Suprapubic skin (tissue), 4 donors: Measurements from ENCODE around the gene DCLK2. TPM values are rescaled to one million over a fixed set of nuclear protein-coding genes. Genes with fewer than 3 reads are reported as not detected.
A peak's percentile ranks its signal among the peaks of the same experiment; 100 is the strongest.

ENCODE experiments used
- DNase-seq, 2 donors: peaks; one replicate each; pipeline ENCODE4 v3.0.0-alpha.2; 2019; ENCODE audit warnings: low spot score in 2 of 2
- H3K27ac ChIP-seq: fragments of 200-600 bp; sonication (generic); one replicate; pipeline ENCODE4 v1.5.1; 2019
- H3K27me3 ChIP-seq: fragments of 200-600 bp; sonication (generic); one replicate; pipeline ENCODE4 v1.5.1; 2019
- H3K36me3 ChIP-seq: fragments of 200-600 bp; sonication (generic); one replicate; pipeline ENCODE4 v1.5.1; 2019
- H3K4me1 ChIP-seq: fragments of 200-600 bp; sonication (generic); one replicate; pipeline ENCODE4 v1.5.1; 2019
- H3K4me3 ChIP-seq: fragments of 200-600 bp; sonication (generic); one replicate; pipeline ENCODE4 v1.5.1; 2019; ENCODE audit warnings: mild to moderate bottlenecking
- H3K9me3 ChIP-seq: fragments of 200-600 bp; sonication (generic); one replicate; pipeline ENCODE4 v1.5.1; 2019
- EP300 ChIP-seq: sonication (generic); formaldehyde crosslinking; IDR thresholded peaks from one replicate; pipeline ENCODE4 v1.6.1; 2017; ENCODE audit warnings: antibody characterized with exemption
- POLR2A ChIP-seq, 2 donors: fragments of 450-650 bp; IDR thresholded peaks; one replicate each; pipeline ENCODE4 v1.6.1; 2017; ENCODE audit warnings: antibody characterized with exemption in 2 of 2, mild to moderate bottlenecking in 2 of 2, moderate library complexity in 2 of 2
- POLR2AphosphoS5 ChIP-seq, 3 donors: sonication (generic); formaldehyde crosslinking; IDR thresholded peaks; one replicate each; pipeline ENCODE4 v1.6.1; 2017; ENCODE audit warnings: antibody characterized with exemption in 3 of 3
- WGBS: methylation state at CpG from one replicate; pipeline ENCODE4 v1.1.5; 2018; 5-methylcytosine and 5-hydroxymethylcytosine counted together
- total RNA-seq, 4 donors: library from RNA; depleted of rRNA; stranded (reverse); fragments of >200 nt; gene quantifications; one replicate each; pipeline ENCODE4 v1.1.0, GENCODE V29; 2016
- TF ChIP-seq, protein P1 (sequence below), 2 donors: fragments of 200-600 bp in 1 of 2; fragments of 450-650 bp in 1 of 2; sonication (generic) in 1 of 2; IDR thresholded peaks; one replicate each; pipeline ENCODE4 v1.5.1; 2016 to 2019; ENCODE audit warnings: antibody characterized with exemption in 2 of 2, mild to moderate bottlenecking in 1 of 2, moderate library complexity in 1 of 2

Gene DCLK2
- total RNA-seq, 4 donors from 2014 or later: 0.57 to 3.6 (median 1.9) TPM

DNA sequence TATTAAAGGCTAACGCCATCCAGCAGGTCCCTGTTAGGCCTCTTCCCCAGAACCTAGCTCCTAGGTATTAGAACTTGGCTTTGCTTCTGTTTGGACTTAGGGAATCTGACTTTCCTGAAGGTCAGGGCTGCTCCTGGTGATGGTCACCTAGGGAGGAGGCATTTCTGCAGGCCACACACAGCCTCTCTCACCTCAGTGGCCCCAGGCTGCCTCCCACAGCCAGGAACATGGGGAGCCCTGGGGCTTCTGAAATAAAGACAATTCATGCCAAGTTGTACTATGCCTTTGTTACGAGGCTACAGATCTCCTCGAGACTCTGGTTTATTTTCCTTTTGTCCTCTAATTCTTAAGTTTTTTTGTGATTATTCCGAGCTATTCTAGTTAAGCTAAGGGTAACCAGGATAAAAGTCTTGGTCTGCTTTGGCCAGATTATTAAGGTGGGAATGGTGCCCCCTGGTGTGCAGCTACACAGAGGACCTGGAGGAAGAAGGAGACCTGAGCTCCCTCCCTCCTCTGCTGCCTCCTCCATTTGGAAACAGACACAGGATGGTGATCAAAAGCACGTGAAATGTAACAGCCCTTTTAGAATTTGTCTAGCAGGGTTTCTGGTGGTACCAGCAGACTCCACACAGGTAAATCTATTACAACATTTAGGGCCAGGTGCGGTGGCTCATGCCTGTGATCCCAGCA lies 131.0 kb downstream of the DCLK2 start:
- DNase-seq: no peak
- Histone ChIP-seq H3K36me3 (no peaks in the 10 kb centered on the region), H3K9me3 (no peaks in the 10 kb centered on the region), H3K27ac (no peak overlapping the region), H3K4me1 (peaks cover 8% of the 10 kb centered on the region), H3K4me3 (no peak overlapping the region), H3K27me3 (no peaks in the 10 kb centered on the region)
- TF ChIP-seq, protein P1, sequence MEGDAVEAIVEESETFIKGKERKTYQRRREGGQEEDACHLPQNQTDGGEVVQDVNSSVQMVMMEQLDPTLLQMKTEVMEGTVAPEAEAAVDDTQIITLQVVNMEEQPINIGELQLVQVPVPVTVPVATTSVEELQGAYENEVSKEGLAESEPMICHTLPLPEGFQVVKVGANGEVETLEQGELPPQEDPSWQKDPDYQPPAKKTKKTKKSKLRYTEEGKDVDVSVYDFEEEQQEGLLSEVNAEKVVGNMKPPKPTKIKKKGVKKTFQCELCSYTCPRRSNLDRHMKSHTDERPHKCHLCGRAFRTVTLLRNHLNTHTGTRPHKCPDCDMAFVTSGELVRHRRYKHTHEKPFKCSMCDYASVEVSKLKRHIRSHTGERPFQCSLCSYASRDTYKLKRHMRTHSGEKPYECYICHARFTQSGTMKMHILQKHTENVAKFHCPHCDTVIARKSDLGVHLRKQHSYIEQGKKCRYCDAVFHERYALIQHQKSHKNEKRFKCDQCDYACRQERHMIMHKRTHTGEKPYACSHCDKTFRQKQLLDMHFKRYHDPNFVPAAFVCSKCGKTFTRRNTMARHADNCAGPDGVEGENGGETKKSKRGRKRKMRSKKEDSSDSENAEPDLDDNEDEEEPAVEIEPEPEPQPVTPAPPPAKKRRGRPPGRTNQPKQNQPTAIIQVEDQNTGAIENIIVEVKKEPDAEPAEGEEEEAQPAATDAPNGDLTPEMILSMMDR (IDR thresholded peaks at IDR 0.05): peak in 1 of 2 donors; percentile 20
- no peak for TF ChIP-seq POLR2AphosphoS5 (IDR thresholded peaks at IDR 0.05)
- 84% methylated on average over 6 of the region's 6 CpGs for WGBS

DNA sequence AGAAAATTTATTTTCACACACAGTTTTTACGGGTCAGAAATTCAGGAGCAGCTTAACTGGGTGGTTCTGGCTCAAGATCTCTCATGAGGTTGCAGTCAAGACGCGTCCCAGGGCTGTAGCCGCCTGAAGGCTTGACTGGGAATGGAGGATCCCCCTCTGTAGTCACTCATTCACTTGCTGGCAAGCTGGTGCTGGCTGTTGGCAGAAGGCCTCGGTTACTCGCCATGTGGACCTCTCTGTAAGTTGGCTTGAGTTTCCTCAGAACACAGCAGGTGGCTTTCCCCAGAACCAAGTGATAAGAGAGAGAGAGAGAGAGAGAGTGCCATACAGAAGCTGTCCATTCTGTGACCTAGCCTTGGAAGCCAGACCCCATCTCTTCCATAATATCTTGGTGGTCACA lies 132.8 kb downstream of the DCLK2 start:
- Histone ChIP-seq H3K27me3 (no peaks in the 10 kb centered on the region), H3K4me3 (no peak overlapping the region), H3K27ac (no peak overlapping the region), H3K36me3 (no peaks in the 10 kb centered on the region), H3K9me3 (no peaks in the 10 kb centered on the region), H3K4me1 (peaks cover 8% of the 10 kb centered on the region)
- TF ChIP-seq POLR2A (IDR thresholded peaks at IDR 0.05) (no peak), EP300 (no peak), POLR2AphosphoS5 (IDR thresholded peaks at IDR 0.05) (no peak)
- TF ChIP-seq, protein P1 (IDR thresholded peaks at IDR 0.05): no peak
- DNase-seq: no peak
- 57% methylated on average over 6 of the region's 6 CpGs for WGBS

DNA sequence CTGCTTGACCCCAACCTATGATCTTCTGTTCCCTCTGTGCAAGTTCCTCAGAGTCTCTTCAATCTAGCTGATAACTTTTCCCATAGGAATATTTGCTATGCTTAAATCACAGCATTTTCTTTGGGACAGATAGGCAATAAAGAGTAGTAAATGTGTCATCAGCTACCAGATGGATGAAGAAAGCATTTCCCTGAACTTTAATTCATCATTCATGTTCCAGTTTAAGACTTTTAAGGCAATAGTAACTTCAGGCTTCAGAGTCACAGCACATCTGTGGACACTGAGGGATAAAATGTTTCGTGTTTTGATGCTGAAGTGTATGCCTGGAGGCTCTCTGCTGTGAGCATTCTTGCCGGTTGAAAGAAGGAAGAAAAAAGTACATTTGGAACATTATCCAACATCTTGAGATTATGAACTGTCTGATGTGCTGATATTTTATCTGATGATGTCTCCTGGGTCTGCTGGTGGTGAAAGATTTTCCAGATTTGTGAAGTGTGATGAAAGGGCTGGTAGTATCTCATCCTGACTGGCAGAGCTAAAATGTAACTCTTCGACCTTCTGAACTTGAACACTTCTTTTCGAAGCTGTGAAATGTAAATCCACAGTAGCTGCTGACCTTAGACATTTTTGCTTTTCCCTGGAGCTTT lies 133.7 kb downstream of the DCLK2 start:
- no peak for DNase-seq
- no peaks in the 10 kb centered on the region for H3K9me3 ChIP-seq
- WGBS: 61% methylated on average over 4 of the region's 4 CpGs
- no peak overlapping the region for H3K4me3 ChIP-seq
- no peak for TF ChIP-seq EP300
- no peak for TF ChIP-seq POLR2A (IDR thresholded peaks at IDR 0.05)
- TF ChIP-seq, protein P1 (IDR thresholded peaks at IDR 0.05): no peak
- TF ChIP-seq POLR2AphosphoS5 (IDR thresholded peaks at IDR 0.05): no peak
- no peak overlapping the region for H3K27ac ChIP-seq
- peaks cover 12% of the 10 kb centered on the region for H3K4me1 ChIP-seq
- no peaks in the 10 kb centered on the region for H3K27me3 ChIP-seq
- no peaks in the 10 kb centered on the region for H3K36me3 ChIP-seq

DNA sequence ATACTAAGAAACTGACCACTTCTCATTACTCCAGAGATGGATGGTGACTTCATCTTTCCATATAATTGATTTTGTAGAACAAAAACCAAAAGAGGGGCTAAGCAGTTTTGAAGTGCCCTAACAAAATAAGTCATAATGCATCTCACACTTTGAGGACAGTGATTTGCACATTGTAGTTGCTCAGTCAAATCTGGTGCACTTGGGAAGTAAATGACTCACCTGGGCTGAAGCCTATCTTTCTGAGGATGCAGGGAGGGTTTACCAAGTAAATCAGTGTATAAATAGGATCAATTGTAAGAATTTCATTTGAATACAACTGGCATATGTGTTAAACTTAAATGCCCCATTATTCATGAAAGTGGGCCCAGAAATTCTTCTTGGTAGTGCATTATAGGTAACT lies 134.2 kb downstream of the DCLK2 start:
- no peaks in the 10 kb centered on the region for H3K9me3 ChIP-seq
- H3K4me3 ChIP-seq: no peak overlapping the region
- TF ChIP-seq, protein P1 (IDR thresholded peaks at IDR 0.05): no peak
- TF ChIP-seq POLR2A (IDR thresholded peaks at IDR 0.05) (no peak), EP300 (no peak), POLR2AphosphoS5 (IDR thresholded peaks at IDR 0.05) (no peak)

DNA sequence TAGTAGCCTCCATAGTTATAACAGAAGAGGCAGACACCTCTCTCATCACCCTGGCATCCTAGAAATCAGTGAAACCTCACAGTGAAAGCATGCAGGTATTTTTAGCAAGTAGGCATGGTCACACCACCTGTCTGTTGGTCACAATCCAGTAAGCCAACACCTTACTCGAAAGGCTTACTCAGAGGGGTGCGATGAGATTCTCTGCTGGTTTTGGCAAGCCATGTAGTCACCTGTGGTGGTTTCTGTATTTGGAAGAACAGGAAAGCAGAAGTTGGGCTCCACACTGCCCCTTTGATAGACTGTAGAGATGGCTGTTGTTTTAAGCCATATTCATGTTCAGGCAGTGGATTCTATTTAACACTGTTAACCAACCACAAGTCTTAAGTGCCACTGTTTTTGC lies 134.7 kb downstream of the DCLK2 start:
- H3K4me3 ChIP-seq: no peak overlapping the region
- no peak for DNase-seq
- TF ChIP-seq, protein P1 (IDR thresholded peaks at IDR 0.05): no peak
- TF ChIP-seq POLR2AphosphoS5 (IDR thresholded peaks at IDR 0.05) (no peak), EP300 (no peak), POLR2A (IDR thresholded peaks at IDR 0.05) (no peak)
- H3K27ac ChIP-seq: no peak overlapping the region
- no peaks in the 10 kb centered on the region for H3K36me3 ChIP-seq
- H3K9me3 ChIP-seq: no peaks in the 10 kb centered on the region
- H3K27me3 ChIP-seq: no peaks in the 10 kb centered on the region
- peaks cover 14% of the 10 kb centered on the region for H3K4me1 ChIP-seq
- WGBS: 47% methylated on average over 2 of the region's 2 CpGs

More for the DNA sequence above, 134.2 kb downstream of the DCLK2 start:
- Histone ChIP-seq H3K27ac (no peak overlapping the region), H3K4me1 (peaks cover 14% of the 10 kb centered on the region), H3K27me3 (no peaks in the 10 kb centered on the region), H3K36me3 (no peaks in the 10 kb centered on the region)
- DNase-seq: no peak
